Adrenal gland (tissue), 12 donors: ENCODE results near the gene NUP88. TPM values are rescaled to one million over a fixed set of nuclear protein-coding genes. Genes with fewer than 3 reads are reported as not detected.
"Not testable (repeated sequence)": the region's sequence is repeated elsewhere in the genome, so short reads cannot be mapped to it uniquely, and the experiment has no call there.

ENCODE experiments used
- DNase-seq, 7 donors: peaks; one replicate each; pipeline ENCODE4 v3.0.0-alpha.2; 2019 to 2020
- H3K27ac ChIP-seq, 5 donors: fragments of 200-600 bp; sonication (generic) in 4 of 5; 1 replicate in 3 of 5; 2 replicates in 2 of 5; pipeline versions ENCODE4 v1.5.1 to v1.8.0; 2016 to 2020; ENCODE audit warnings: mild to moderate bottlenecking in 1 of 5
- H3K27me3 ChIP-seq: fragments of 200-600 bp; 2 replicates; pipeline ENCODE4 v1.8.0; 2021
- H3K36me3 ChIP-seq, 2 donors: fragments of 200-600 bp; replicated peaks in 1 of 2; 1 replicate in 1 of 2; 2 replicates in 1 of 2; pipeline versions ENCODE4 v1.5.1 to v1.8.0; 2018 to 2022
- H3K4me1 ChIP-seq, 2 donors: fragments of 200-600 bp; replicated peaks in 1 of 2; 1 replicate in 1 of 2; 2 replicates in 1 of 2; pipeline versions ENCODE4 v1.5.1 to v1.8.0; 2018 to 2021
- H3K4me3 ChIP-seq, 4 donors: fragments of 200-600 bp; sonication (generic) in 3 of 4; one replicate each; pipeline ENCODE4 v1.5.1; 2016 to 2018
- H3K9me3 ChIP-seq, 3 donors: fragments of 200-600 bp; sonication (generic) in 1 of 3; replicated peaks in 1 of 3; 1 replicate in 2 of 3; 2 replicates in 1 of 3; pipeline versions ENCODE4 v1.5.1 to v1.8.0; 2016 to 2021
- CTCF ChIP-seq, 6 experiments: fragments of 450-650 bp in 4 of 6; fragments of 200-600 bp in 2 of 6; sonication (generic) in 1 of 6; IDR thresholded peaks; 1 replicate in 5 of 6; 2 replicates in 1 of 6; pipeline versions ENCODE4 v1.5.1 to v1.8.0; 2016 to 2021; ENCODE audit warnings: antibody characterized with exemption in 6 of 6, mild to moderate bottlenecking in 2 of 6, moderate library complexity in 1 of 6
- POLR2A ChIP-seq, 2 donors: fragments of 450-650 bp; IDR thresholded peaks; one replicate each; pipeline ENCODE4 v1.6.1; 2017; ENCODE audit warnings: antibody characterized with exemption in 2 of 2, mild to moderate bottlenecking in 2 of 2, moderate library complexity in 1 of 2
- WGBS, 4 donors: extraction: QIAGEN DNeasy Blood & Tissue Kit in 2 of 4; methylation state at CpG; one replicate each; pipeline versions ENCODE4 v1.1.5 to v1.1.7; 2013 to 2017; 5-methylcytosine and 5-hydroxymethylcytosine counted together
- intact Hi-C, 2 donors: fragments of 100-400 bp; cut with DNase I; formaldehyde crosslinking; loops; one replicate each; pipeline versions ENCODE4 v1.14.1 to v1.15.0; 2022 to 2023
- polyA plus RNA-seq, 3 donors: library from polyadenylated mRNA; stranded (reverse); fragments of 200-250 nt in 2 of 3; fragments of 350-450 nt in 1 of 3; fragmentation: Illumina TruSeq in 1 of 3; extraction: RNeasy Lipid Tissue Mini Kit (QIAGEN cat#74804) in 1 of 3; gene quantifications; one replicate each; pipeline ENCODE4 v1.2.3, GENCODE V29; 2013 to 2014
- total RNA-seq, 9 donors: library from RNA; depleted of rRNA in 4 of 9; stranded (reverse); fragments of >200 nt in 4 of 9; fragments of 120-200 nt in 1 of 9; fragmentation: NEBNext Ultra II Directional in 1 of 9; extraction: Animal tissue kit (Norgen Biotek cat#: 25700) in 1 of 9; gene quantifications; one replicate each; pipeline versions ENCODE4 v1.1.0 to v1.2.4, GENCODE V29; 2013 to 2023
- donor health status: healthy with polysubstance abuse.
- donor health status: Bipolar disorder and iron deficiency.
- donor health status: DM: yes; HTN: yes; CAD: no.
- donor health status: DM: no; HTN: no; CAD: no.
- donor health status: DM: no; HTN: no; CAD: no.
- donor health status: DM: yes; HTN: yes; CAD: no.

The NUP88 gene
- total and polyA plus RNA-seq, 12 donors = 30.8 to 137 (median 62.5) TPM

- no peak overlapping the region for H3K4me3 ChIP-seq
- H3K27ac ChIP-seq = peak overlapping the region in 1 of 5 donors; percentile 31
- H3K36me3 ChIP-seq = peaks cover 0 to 61% of the 10 kb centered on the region in 2 donors
- no peaks in the 10 kb centered on the region for H3K9me3 ChIP-seq
- peaks cover 7 to 29% of the 10 kb centered on the region in 2 donors for H3K4me1 ChIP-seq
- H3K27me3 ChIP-seq = no peaks in the 10 kb centered on the region
- 91 to 95% (median 93%) methylated on average over 2 of the region's 2 CpGs for WGBS, 4 donors
- no peak for TF ChIP-seq CTCF (IDR thresholded peaks at IDR 0.05)
- no peak for TF ChIP-seq POLR2A (IDR thresholded peaks at IDR 0.05)
- no peak for DNase-seq
- intact Hi-C loops = loop anchor here in 1 of 2 donors (10.0 kb wide), 1 partner anchor 180 kb away; no protein-coding TSS in a partner anchor
These were observed 15.5 kb upstream of the NUP88 start for GRCh38 chr17:5434984-5435383.

- WGBS, 4 donors = 68 to 95% (median 72%) methylated on average over 3 of the region's 3 CpGs
- Histone ChIP-seq H3K27me3 (no peaks in the 10 kb centered on the region), H3K9me3 (no peaks in the 10 kb centered on the region), H3K4me3 (no peak overlapping the region), H3K4me1 (peaks cover 0 to 11% of the 10 kb centered on the region in 2 donors), H3K27ac (no peak overlapping the region), H3K36me3 (peaks cover 0 to 90% of the 10 kb centered on the region in 2 donors)
- TF ChIP-seq CTCF (IDR thresholded peaks at IDR 0.05) (no peak), POLR2A (IDR thresholded peaks at IDR 0.05) (no peak)
- intact Hi-C loops = loop anchor here in 1 of 2 donors (10.0 kb wide), 1 partner anchor 177 kb away; no protein-coding TSS in a partner anchor
- DNase-seq = no peak
These were observed 12.6 kb upstream of the NUP88 start for GRCh38 chr17:5431949-5432556.

- WGBS, 4 donors = 79 to 88% (median 81%) methylated on average over 5 of the region's 5 CpGs
- intact Hi-C loops = loop anchor here in 1 of 2 donors (10.0 kb wide), 1 partner anchor 176 kb away; no protein-coding TSS in a partner anchor
- peaks cover 0 to 93% of the 10 kb centered on the region in 2 donors for H3K36me3 ChIP-seq
- H3K4me3 ChIP-seq, H3K9me3 ChIP-seq, H3K4me1 ChIP-seq, H3K27ac ChIP-seq, DNase-seq, H3K27me3 ChIP-seq: not testable (repeated sequence)
These were observed 11.8 kb upstream of the NUP88 start for GRCh38 chr17:5431234-5431633.

- intact Hi-C loops = loop anchor here in 1 of 2 donors (10.0 kb wide), 1 partner anchor 176 kb away; no protein-coding TSS in a partner anchor
These were observed 11.0 kb upstream of the NUP88 start for GRCh38 chr17:5430413-5430999.

More at GRCh38 chr17:5430413-5430999, 11.0 kb upstream of the NUP88 start:
- DNase-seq = no peak
- Histone ChIP-seq H3K36me3 (peaks cover 0 to 99% of the 10 kb centered on the region in 2 donors), H3K27ac (no peak overlapping the region), H3K27me3 (no peaks in the 10 kb centered on the region), H3K4me1 (no peaks in the 10 kb centered on the region), H3K4me3 (no peak overlapping the region), H3K9me3 (no peaks in the 10 kb centered on the region)
- 92 to 97% (median 95%) methylated on average over 3 of the region's 3 CpGs for WGBS, 4 donors
- TF ChIP-seq CTCF (IDR thresholded peaks at IDR 0.05) (no peak), POLR2A (IDR thresholded peaks at IDR 0.05) (no peak)
